A549 (cell line): ENCODE results near the gene GFPT1.

Source experiments
- CBX2 ChIP-seq: fragments of 200-600 bp; sonication (generic); IDR thresholded peaks from 2 replicates; pipeline ENCODE4 v1.6.1; 2016; ENCODE audit warnings: low read depth, mild to moderate bottlenecking, borderline replicate concordance
- EP300 ChIP-seq, 2 experiments: fragments of >200 bp; sonication (Bioruptor Twin); formaldehyde crosslinking; IDR thresholded peaks; 2 replicates in 1 of 2; 3 replicates in 1 of 2; pipeline ENCODE4 v1.6.1; 2016 to 2017
- JUN ChIP-seq, 2 experiments: fragments of >200 bp; sonication (Bioruptor Twin); formaldehyde crosslinking; IDR thresholded peaks; 2 replicates in 1 of 2; 3 replicates in 1 of 2; pipeline ENCODE4 v1.6.1; 2016 to 2017
- MAFK ChIP-seq: fragments of 450-650 bp; IDR thresholded peaks from 2 replicates; pipeline ENCODE4 v1.6.1; 2014; ENCODE audit not compliant: partially characterized antibody
- PHF8 ChIP-seq: fragments of 200-600 bp; sonication (generic); IDR thresholded peaks from 2 replicates; pipeline ENCODE4 v1.6.1; 2016; ENCODE audit warnings: low read depth, mild to moderate bottlenecking, antibody characterized with exemption, moderate library complexity, borderline replicate concordance
- TF ChIP-seq, protein P1 (sequence below): IDR thresholded peaks from 2 replicates; pipeline ENCODE4 v1.6.1; 2012
- TF ChIP-seq, protein P2 (sequence below): fragments of >200 bp; sonication (Bioruptor Twin); formaldehyde crosslinking; IDR thresholded peaks from 3 replicates; pipeline ENCODE4 v1.5.1; 2016

DNA sequence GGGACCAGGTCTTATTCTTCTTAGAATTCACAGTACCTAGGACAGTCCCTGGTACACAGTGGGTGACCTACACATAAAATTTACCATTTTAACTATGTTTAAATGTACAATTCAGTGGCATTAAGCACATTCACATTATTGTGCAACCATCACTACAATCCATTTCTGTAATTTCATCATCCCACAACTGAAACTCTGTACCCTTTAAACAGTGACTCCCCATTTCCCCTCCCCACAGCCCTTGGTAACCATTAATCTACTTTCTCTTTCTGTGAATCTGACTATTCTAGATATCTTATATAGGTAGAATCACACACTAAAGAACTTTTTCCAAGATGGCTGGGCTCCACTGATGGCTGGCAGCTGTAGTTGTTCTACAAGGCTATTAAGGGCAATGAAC lies 41.6 kb downstream of the GFPT1 start:
- TF ChIP-seq EP300 (IDR thresholded peaks at IDR 0.05) (no peak), CBX2 (no peak), JUN (IDR thresholded peaks at IDR 0.05) (no peak), MAFK (no peak), PHF8 (no peak)
- TF ChIP-seq, protein P1, sequence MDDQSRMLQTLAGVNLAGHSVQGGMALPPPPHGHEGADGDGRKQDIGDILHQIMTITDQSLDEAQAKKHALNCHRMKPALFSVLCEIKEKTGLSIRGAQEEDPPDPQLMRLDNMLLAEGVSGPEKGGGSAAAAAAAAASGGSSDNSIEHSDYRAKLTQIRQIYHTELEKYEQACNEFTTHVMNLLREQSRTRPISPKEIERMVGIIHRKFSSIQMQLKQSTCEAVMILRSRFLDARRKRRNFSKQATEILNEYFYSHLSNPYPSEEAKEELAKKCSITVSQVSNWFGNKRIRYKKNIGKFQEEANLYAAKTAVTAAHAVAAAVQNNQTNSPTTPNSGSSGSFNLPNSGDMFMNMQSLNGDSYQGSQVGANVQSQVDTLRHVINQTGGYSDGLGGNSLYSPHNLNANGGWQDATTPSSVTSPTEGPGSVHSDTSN: no peak
- TF ChIP-seq, protein P2, sequence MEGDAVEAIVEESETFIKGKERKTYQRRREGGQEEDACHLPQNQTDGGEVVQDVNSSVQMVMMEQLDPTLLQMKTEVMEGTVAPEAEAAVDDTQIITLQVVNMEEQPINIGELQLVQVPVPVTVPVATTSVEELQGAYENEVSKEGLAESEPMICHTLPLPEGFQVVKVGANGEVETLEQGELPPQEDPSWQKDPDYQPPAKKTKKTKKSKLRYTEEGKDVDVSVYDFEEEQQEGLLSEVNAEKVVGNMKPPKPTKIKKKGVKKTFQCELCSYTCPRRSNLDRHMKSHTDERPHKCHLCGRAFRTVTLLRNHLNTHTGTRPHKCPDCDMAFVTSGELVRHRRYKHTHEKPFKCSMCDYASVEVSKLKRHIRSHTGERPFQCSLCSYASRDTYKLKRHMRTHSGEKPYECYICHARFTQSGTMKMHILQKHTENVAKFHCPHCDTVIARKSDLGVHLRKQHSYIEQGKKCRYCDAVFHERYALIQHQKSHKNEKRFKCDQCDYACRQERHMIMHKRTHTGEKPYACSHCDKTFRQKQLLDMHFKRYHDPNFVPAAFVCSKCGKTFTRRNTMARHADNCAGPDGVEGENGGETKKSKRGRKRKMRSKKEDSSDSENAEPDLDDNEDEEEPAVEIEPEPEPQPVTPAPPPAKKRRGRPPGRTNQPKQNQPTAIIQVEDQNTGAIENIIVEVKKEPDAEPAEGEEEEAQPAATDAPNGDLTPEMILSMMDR: no peak
